HepG2 (cell line): Measurements from ENCODE around the gene CARHSP1. TPM values are rescaled to one million over a fixed set of nuclear protein-coding genes. Genes with fewer than 3 reads are reported as not detected.

Source experiments
- ADNP ChIP-seq: sonication (generic); formaldehyde crosslinking; IDR thresholded peaks from 2 replicates; pipeline ENCODE4 v1.4.0; 2020; ENCODE audit warnings: missing genetic modification reagents
- FLYWCH1 ChIP-seq: sonication (generic); formaldehyde crosslinking; IDR thresholded peaks from 2 replicates; pipeline ENCODE4 v1.8.1; 2023; ENCODE audit warnings: mild to moderate bottlenecking, missing genetic modification reagents
- HHEX ChIP-seq: IDR thresholded peaks from 2 replicates; pipeline ENCODE4 v1.6.1; 2016; ENCODE audit warnings: control low read depth
- JUNB ChIP-seq: sonication (generic); formaldehyde crosslinking; IDR thresholded peaks from 2 replicates; pipeline ENCODE4 v1.8.0; 2022; ENCODE audit warnings: missing genetic modification reagents, mild to moderate bottlenecking, borderline replicate concordance
- MEIS1 ChIP-seq: sonication (generic); formaldehyde crosslinking; IDR thresholded peaks from 2 replicates; pipeline ENCODE4 v1.9.0; 2021; ENCODE audit warnings: mild to moderate bottlenecking, missing genetic modification reagents, moderate library complexity, borderline replicate concordance
- SETDB1 ChIP-seq: sonication (generic); formaldehyde crosslinking; IDR thresholded peaks from 2 replicates; pipeline ENCODE4 v1.5.1; 2020; ENCODE audit warnings: missing genetic modification reagents, mild to moderate bottlenecking, borderline replicate concordance
- TSC22D2 ChIP-seq: sonication (generic); formaldehyde crosslinking; IDR thresholded peaks from 2 replicates; pipeline ENCODE4 v1.5.1; 2020; ENCODE audit warnings: missing genetic modification reagents, mild to moderate bottlenecking, borderline replicate concordance
- ZBTB42 ChIP-seq: sonication (generic); formaldehyde crosslinking; IDR thresholded peaks from 2 replicates; pipeline ENCODE4 v1.5.0; 2020; ENCODE audit warnings: mild to moderate bottlenecking, missing genetic modification reagents
- ZBTB7B ChIP-seq: sonication (generic); formaldehyde crosslinking; IDR thresholded peaks from 2 replicates; pipeline ENCODE4 v1.4.0; 2020; ENCODE audit warnings: missing genetic modification reagents
- ZNF747 ChIP-seq: sonication (generic); formaldehyde crosslinking; IDR thresholded peaks from 2 replicates; pipeline ENCODE4 v1.8.1; 2023; ENCODE audit warnings: missing genetic modification reagents, mild to moderate bottlenecking, borderline replicate concordance
- ZNF772 ChIP-seq: sonication (generic); formaldehyde crosslinking; IDR thresholded peaks from 2 replicates; pipeline ENCODE4 v1.5.0; 2020; ENCODE audit warnings: mild to moderate bottlenecking, missing genetic modification reagents
- ZNF790 ChIP-seq: sonication (generic); formaldehyde crosslinking; IDR thresholded peaks from 2 replicates; pipeline ENCODE4 v1.8.0; 2022; ENCODE audit warnings: missing genetic modification reagents, mild to moderate bottlenecking, borderline replicate concordance
- polyA plus RNA-seq, 8 experiments: library from polyadenylated mRNA; depleted of rRNA in 3 of 8; stranded (reverse) in 7 of 8; unstranded in 1 of 8; fragments of >200 nt; fragmentation: Illumina TruSeq in 4 of 8; extraction: Trizol in 4 of 8; gene quantifications; 2 replicates each; pipeline versions ENCODE4 v1.2.1 to v1.2.3, GENCODE V29; 2011 to 2016; ENCODE audit warnings: low read depth in 4 of 8, missing spikeins in 1 of 8, mixed read lengths in 1 of 8; ENCODE audit not compliant: insufficient read depth in 1 of 8
- total RNA-seq, 5 experiments: library from RNA; depleted of rRNA; stranded (reverse); fragments of >200 nt; fragmentation: Illumina TruSeq; extraction: Trizol; gene quantifications; 2 replicates each; pipeline ENCODE4 v1.2.3, GENCODE V29; 2016; ENCODE audit warnings: low read depth in 1 of 5
- TF ChIP-seq, protein P1 (sequence below): sonication (generic); formaldehyde crosslinking; IDR thresholded peaks from 2 replicates; pipeline ENCODE4 v1.4.0; 2020; ENCODE audit warnings: missing genetic modification reagents, mild to moderate bottlenecking, borderline replicate concordance
- TF ChIP-seq, protein P2 (sequence below): sonication (generic); formaldehyde crosslinking; IDR thresholded peaks from 2 replicates; pipeline ENCODE4; 2020; ENCODE audit warnings: missing genetic modification reagents, mild to moderate bottlenecking, borderline replicate concordance
- TF ChIP-seq, protein P3 (sequence below): sonication (generic); formaldehyde crosslinking; IDR thresholded peaks from 2 replicates; pipeline ENCODE4 v1.4.0; 2020; ENCODE audit warnings: mild to moderate bottlenecking, missing genetic modification reagents
- TF ChIP-seq, protein P4 (sequence below): sonication (generic); formaldehyde crosslinking; IDR thresholded peaks from 2 replicates; pipeline ENCODE4 v1.5.0; 2020; ENCODE audit warnings: missing genetic modification reagents, mild to moderate bottlenecking, borderline replicate concordance
- TF ChIP-seq, protein P5 (sequence below): sonication (generic); formaldehyde crosslinking; IDR thresholded peaks from 2 replicates; pipeline ENCODE4 v1.4.0; 2020; ENCODE audit warnings: missing genetic modification reagents

The CARHSP1 gene
- total and polyA plus RNA-seq, 2 of the 13 experiments (the other 11 are each of a cell fraction or from before 2014, with no cell fraction given): 173 to 345 TPM

DNA sequence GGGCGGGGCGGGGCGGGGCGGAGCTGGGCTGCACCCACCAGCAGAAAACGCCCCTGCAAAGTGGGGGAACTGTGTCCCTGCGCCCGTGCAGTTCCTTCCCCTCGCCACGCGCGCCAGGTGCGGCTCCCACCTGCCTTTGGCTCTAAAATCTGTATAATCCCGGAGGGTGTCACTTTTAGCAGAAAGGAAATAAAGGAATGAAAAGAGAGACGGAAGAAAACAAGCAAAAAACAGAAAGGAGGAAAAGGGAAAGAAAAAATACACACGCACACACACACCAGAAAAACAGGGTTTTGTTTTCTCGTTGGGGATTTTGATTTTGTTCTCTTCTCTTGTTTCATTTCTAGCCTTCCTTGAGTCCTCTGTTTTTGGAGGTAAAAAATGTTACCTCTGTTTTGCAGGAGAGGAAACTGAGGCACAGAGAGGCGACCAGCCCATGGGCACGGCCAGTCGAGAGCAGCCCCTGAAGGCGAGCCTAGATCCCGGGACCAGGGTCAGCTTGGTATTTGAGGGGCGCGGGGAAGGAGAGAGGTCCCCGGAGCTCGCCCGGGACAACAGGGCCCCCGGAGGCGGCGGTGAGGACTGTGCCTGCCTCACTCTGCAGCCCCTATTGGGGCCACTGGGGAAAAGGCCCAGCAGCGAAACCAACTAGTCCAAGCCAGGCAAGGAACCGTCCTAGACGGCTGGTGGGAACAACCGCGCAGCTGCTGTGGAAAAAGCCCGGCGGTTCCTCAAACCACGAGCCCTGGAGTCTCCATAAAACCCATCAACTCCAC, 594 bp upstream of the CARHSP1 start (continued):
- no peak for TF ChIP-seq ADNP (CRISPR knock-in tag)
- no peak for TF ChIP-seq SETDB1 (CRISPR knock-in tag)
- 0 out of 2 replicates have a peak, but pooled peaks have one; percentile 5 for TF ChIP-seq TSC22D2
- TF ChIP-seq, protein P1, sequence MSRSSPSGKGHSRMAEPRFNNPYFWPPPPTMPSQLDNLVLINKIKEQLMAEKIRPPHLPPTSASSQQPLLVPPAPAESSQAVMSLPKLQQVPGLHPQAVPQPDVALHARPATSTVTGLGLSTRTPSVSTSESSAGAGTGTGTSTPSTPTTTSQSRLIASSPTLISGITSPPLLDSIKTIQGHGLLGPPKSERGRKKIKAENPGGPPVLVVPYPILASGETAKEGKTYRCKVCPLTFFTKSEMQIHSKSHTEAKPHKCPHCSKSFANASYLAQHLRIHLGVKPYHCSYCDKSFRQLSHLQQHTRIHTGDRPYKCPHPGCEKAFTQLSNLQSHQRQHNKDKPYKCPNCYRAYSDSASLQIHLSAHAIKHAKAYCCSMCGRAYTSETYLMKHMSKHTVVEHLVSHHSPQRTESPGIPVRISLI (CRISPR knock-in tag): peak; percentile 36; the same call in 1 of the 2 replicates
- TF ChIP-seq FLYWCH1 (CRISPR knock-in tag): no peak
- TF ChIP-seq ZNF747 (CRISPR knock-in tag): no peak
- peak; percentile 91 for TF ChIP-seq ZBTB7B
- TF ChIP-seq JUNB: peak; percentile 83
- TF ChIP-seq ZNF772 (CRISPR knock-in tag): peak; percentile 45; the same call in 1 of the 2 replicates
- TF ChIP-seq, protein P2, sequence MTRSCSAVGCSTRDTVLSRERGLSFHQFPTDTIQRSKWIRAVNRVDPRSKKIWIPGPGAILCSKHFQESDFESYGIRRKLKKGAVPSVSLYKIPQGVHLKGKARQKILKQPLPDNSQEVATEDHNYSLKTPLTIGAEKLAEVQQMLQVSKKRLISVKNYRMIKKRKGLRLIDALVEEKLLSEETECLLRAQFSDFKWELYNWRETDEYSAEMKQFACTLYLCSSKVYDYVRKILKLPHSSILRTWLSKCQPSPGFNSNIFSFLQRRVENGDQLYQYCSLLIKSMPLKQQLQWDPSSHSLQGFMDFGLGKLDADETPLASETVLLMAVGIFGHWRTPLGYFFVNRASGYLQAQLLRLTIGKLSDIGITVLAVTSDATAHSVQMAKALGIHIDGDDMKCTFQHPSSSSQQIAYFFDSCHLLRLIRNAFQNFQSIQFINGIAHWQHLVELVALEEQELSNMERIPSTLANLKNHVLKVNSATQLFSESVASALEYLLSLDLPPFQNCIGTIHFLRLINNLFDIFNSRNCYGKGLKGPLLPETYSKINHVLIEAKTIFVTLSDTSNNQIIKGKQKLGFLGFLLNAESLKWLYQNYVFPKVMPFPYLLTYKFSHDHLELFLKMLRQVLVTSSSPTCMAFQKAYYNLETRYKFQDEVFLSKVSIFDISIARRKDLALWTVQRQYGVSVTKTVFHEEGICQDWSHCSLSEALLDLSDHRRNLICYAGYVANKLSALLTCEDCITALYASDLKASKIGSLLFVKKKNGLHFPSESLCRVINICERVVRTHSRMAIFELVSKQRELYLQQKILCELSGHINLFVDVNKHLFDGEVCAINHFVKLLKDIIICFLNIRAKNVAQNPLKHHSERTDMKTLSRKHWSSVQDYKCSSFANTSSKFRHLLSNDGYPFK (CRISPR knock-in tag): no peak
- TF ChIP-seq, protein P3, sequence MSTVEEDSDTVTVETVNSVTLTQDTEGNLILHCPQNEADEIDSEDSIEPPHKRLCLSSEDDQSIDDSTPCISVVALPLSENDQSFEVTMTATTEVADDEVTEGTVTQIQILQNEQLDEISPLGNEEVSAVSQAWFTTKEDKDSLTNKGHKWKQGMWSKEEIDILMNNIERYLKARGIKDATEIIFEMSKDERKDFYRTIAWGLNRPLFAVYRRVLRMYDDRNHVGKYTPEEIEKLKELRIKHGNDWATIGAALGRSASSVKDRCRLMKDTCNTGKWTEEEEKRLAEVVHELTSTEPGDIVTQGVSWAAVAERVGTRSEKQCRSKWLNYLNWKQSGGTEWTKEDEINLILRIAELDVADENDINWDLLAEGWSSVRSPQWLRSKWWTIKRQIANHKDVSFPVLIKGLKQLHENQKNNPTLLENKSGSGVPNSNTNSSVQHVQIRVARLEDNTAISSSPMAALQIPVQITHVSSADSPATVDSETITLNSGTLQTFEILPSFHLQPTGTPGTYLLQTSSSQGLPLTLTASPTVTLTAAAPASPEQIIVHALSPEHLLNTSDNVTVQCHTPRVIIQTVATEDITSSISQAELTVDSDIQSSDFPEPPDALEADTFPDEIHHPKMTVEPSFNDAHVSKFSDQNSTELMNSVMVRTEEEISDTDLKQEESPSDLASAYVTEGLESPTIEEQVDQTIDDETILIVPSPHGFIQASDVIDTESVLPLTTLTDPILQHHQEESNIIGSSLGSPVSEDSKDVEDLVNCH (CRISPR knock-in tag): no peak; the same call in 1 of the 2 replicates
- TF ChIP-seq, protein P4, sequence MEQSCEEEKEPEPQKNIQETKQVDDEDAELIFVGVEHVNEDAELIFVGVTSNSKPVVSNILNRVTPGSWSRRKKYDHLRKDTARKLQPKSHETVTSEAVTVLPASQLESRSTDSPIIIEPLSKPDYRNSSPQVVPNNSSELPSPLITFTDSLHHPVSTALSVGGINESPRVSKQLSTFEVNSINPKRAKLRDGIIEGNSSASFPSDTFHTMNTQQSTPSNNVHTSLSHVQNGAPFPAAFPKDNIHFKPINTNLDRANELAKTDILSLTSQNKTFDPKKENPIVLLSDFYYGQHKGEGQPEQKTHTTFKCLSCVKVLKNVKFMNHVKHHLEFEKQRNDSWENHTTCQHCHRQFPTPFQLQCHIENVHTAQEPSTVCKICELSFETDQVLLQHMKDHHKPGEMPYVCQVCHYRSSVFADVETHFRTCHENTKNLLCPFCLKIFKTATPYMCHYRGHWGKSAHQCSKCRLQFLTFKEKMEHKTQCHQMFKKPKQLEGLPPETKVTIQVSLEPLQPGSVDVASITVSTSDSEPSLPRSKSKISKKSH (CRISPR knock-in tag): 0 out of 2 replicates have a peak, but pooled peaks have one; percentile 35
- TF ChIP-seq HHEX (CRISPR knock-in tag): no peak
- TF ChIP-seq ZNF790 (CRISPR knock-in tag): no peak
- peak; percentile 42; the same call in 1 of the 2 replicates for TF ChIP-seq MEIS1 (CRISPR knock-in tag)
- TF ChIP-seq ZBTB42 (CRISPR knock-in tag): no peak; the same call in 1 of the 2 replicates
- TF ChIP-seq, protein P5, sequence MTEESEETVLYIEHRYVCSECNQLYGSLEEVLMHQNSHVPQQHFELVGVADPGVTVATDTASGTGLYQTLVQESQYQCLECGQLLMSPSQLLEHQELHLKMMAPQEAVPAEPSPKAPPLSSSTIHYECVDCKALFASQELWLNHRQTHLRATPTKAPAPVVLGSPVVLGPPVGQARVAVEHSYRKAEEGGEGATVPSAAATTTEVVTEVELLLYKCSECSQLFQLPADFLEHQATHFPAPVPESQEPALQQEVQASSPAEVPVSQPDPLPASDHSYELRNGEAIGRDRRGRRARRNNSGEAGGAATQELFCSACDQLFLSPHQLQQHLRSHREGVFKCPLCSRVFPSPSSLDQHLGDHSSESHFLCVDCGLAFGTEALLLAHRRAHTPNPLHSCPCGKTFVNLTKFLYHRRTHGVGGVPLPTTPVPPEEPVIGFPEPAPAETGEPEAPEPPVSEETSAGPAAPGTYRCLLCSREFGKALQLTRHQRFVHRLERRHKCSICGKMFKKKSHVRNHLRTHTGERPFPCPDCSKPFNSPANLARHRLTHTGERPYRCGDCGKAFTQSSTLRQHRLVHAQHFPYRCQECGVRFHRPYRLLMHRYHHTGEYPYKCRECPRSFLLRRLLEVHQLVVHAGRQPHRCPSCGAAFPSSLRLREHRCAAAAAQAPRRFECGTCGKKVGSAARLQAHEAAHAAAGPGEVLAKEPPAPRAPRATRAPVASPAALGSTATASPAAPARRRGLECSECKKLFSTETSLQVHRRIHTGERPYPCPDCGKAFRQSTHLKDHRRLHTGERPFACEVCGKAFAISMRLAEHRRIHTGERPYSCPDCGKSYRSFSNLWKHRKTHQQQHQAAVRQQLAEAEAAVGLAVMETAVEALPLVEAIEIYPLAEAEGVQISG (CRISPR knock-in tag): peak; percentile 31; the same call in 1 of the 2 replicates
